Peyer's patch (tissue), 4 donors: ENCODE data around the gene NR2F2.

Experiments used
- CTCF ChIP-seq, 6 experiments: fragments of 450-650 bp in 4 of 6; fragments of 200-600 bp in 2 of 6; sonication (generic) in 1 of 6; IDR thresholded peaks; one replicate each; pipeline ENCODE4 v1.5.1; 2017 to 2019; ENCODE audit warnings: antibody characterized with exemption in 6 of 6, mild to moderate bottlenecking in 3 of 6, moderate library complexity in 1 of 6
- POLR2A ChIP-seq, 2 donors: fragments of 450-650 bp; IDR thresholded peaks; one replicate each; pipeline ENCODE4 v1.5.1; 2017; ENCODE audit warnings: antibody characterized with exemption in 2 of 2, mild to moderate bottlenecking in 2 of 2, moderate library complexity in 2 of 2

- TF ChIP-seq CTCF (IDR thresholded peaks at IDR 0.05) (no peak), POLR2A (IDR thresholded peaks at IDR 0.05) (no peak)
Observed at GRCh38 chr15:96348112-96349027, 17.9 kb downstream of the NR2F2 start.
